Astrocyte (in vitro differentiated cells and primary cell): ENCODE measurements around the gene SMIM17.

Experiments used
- EZH2 ChIP-seq: IDR thresholded peaks from 2 replicates; pipeline ENCODE4 v1.6.1; 2012; ENCODE audit warnings: mild to moderate bottlenecking, low read length, inconsistent platforms; ENCODE audit not compliant: insufficient read depth
- TF ChIP-seq, protein P1 (sequence below): IDR thresholded peaks from 2 replicates; pipeline ENCODE4 v1.5.1; 2011; ENCODE audit warnings: low read depth, mild to moderate bottlenecking, inconsistent platforms, low read length, moderate library complexity; ENCODE audit not compliant: insufficient read depth

DNA sequence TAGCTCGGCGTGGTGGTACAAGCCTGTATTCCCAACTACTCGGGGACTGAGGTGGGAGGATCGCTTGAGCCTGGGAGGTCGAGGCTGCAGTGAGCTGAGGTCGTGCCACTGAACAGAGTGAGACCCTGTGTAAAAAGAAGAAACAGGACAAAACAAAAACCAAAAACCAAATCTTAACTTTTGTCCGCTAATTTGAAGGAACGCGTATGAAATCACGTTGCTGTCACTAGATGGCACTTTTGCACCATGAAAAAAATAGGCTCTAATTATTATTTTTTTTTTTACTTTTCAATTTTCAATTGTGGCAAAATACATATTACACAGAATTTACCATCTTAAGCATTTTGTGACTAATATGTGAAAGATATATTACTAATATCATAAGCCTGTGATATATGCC, 46.2 kb downstream of the SMIM17 start:
- TF ChIP-seq, protein P1, sequence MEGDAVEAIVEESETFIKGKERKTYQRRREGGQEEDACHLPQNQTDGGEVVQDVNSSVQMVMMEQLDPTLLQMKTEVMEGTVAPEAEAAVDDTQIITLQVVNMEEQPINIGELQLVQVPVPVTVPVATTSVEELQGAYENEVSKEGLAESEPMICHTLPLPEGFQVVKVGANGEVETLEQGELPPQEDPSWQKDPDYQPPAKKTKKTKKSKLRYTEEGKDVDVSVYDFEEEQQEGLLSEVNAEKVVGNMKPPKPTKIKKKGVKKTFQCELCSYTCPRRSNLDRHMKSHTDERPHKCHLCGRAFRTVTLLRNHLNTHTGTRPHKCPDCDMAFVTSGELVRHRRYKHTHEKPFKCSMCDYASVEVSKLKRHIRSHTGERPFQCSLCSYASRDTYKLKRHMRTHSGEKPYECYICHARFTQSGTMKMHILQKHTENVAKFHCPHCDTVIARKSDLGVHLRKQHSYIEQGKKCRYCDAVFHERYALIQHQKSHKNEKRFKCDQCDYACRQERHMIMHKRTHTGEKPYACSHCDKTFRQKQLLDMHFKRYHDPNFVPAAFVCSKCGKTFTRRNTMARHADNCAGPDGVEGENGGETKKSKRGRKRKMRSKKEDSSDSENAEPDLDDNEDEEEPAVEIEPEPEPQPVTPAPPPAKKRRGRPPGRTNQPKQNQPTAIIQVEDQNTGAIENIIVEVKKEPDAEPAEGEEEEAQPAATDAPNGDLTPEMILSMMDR = no peak
- TF ChIP-seq EZH2 = no peak
